Measurements from ENCODE around the gene ALPL. TPM values are rescaled to one million over a fixed set of nuclear protein-coding genes. Genes with fewer than 3 reads are reported as not detected.

ALPL gene
- total RNA-seq, 2 donors from 2014 or later: 16.2 to 50.3 TPM

- no peak overlapping the region for H3K4me3 ChIP-seq
- no peak overlapping the region for H3K27ac ChIP-seq
- H3K36me3 ChIP-seq: no peaks in the 10 kb centered on the region
- H3K27me3 ChIP-seq: no peaks in the 10 kb centered on the region
- H3K4me1 ChIP-seq: no peaks in the 10 kb centered on the region
- TF ChIP-seq, protein P1, sequence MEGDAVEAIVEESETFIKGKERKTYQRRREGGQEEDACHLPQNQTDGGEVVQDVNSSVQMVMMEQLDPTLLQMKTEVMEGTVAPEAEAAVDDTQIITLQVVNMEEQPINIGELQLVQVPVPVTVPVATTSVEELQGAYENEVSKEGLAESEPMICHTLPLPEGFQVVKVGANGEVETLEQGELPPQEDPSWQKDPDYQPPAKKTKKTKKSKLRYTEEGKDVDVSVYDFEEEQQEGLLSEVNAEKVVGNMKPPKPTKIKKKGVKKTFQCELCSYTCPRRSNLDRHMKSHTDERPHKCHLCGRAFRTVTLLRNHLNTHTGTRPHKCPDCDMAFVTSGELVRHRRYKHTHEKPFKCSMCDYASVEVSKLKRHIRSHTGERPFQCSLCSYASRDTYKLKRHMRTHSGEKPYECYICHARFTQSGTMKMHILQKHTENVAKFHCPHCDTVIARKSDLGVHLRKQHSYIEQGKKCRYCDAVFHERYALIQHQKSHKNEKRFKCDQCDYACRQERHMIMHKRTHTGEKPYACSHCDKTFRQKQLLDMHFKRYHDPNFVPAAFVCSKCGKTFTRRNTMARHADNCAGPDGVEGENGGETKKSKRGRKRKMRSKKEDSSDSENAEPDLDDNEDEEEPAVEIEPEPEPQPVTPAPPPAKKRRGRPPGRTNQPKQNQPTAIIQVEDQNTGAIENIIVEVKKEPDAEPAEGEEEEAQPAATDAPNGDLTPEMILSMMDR (IDR thresholded peaks at IDR 0.05): no peak
- no peak for DNase-seq (ENCODE audit: low spot score)
- no peaks in the 10 kb centered on the region for H3K9me3 ChIP-seq
Observed at GRCh38 chr1:21524220-21524619, 15.0 kb downstream of the ALPL start.

GRCh38 chr1:21524686-21525339 is 15.6 kb downstream of the ALPL start:
- no peak for DNase-seq (ENCODE audit: low spot score)
- no peak overlapping the region for H3K27ac ChIP-seq

DNA sequence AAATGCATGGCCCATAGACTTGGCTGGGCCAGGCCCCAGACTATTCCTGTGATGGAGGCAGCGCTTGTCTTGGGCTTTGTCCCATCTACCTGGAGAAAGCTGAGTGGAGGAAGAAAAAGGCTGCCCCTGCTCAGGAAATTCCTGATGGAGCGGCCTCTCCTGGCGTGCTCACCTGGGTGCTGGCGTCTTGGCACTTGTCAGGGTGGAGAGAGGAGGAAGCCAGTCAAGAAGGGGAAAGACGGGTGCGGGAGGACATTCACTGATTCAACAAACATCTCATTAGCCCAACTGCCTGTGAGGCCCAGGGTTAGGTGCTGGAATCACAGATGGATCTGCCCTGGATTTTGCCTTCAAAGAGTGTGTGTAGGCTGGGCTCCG is 16.1 kb downstream of the ALPL start:
- H3K36me3 ChIP-seq: no peaks in the 10 kb centered on the region
- no peak overlapping the region for H3K4me3 ChIP-seq
- H3K27ac ChIP-seq: no peak overlapping the region
- TF ChIP-seq, protein P1 (IDR thresholded peaks at IDR 0.05): no peak
- no peak for DNase-seq (ENCODE audit: low spot score)
- H3K4me1 ChIP-seq: no peaks in the 10 kb centered on the region
- H3K9me3 ChIP-seq: no peaks in the 10 kb centered on the region
- H3K27me3 ChIP-seq: no peaks in the 10 kb centered on the region

More at GRCh38 chr1:21524686-21525339, 15.6 kb downstream of the ALPL start:
- H3K36me3 ChIP-seq: no peaks in the 10 kb centered on the region
- TF ChIP-seq, protein P1 (IDR thresholded peaks at IDR 0.05): no peak
- H3K4me3 ChIP-seq: no peak overlapping the region
- H3K27me3 ChIP-seq: no peaks in the 10 kb centered on the region
- no peaks in the 10 kb centered on the region for H3K4me1 ChIP-seq
- no peaks in the 10 kb centered on the region for H3K9me3 ChIP-seq

GRCh38 chr1:21526441-21526840 is 17.2 kb downstream of the ALPL start:
- Histone ChIP-seq H3K9me3 (no peaks in the 10 kb centered on the region), H3K27me3 (no peaks in the 10 kb centered on the region), H3K4me3 (no peak overlapping the region), H3K36me3 (no peaks in the 10 kb centered on the region), H3K4me1 (no peaks in the 10 kb centered on the region), H3K27ac (no peak overlapping the region)
- DNase-seq (ENCODE audit: low spot score): no peak
- TF ChIP-seq, protein P1 (IDR thresholded peaks at IDR 0.05): no peak

DNA sequence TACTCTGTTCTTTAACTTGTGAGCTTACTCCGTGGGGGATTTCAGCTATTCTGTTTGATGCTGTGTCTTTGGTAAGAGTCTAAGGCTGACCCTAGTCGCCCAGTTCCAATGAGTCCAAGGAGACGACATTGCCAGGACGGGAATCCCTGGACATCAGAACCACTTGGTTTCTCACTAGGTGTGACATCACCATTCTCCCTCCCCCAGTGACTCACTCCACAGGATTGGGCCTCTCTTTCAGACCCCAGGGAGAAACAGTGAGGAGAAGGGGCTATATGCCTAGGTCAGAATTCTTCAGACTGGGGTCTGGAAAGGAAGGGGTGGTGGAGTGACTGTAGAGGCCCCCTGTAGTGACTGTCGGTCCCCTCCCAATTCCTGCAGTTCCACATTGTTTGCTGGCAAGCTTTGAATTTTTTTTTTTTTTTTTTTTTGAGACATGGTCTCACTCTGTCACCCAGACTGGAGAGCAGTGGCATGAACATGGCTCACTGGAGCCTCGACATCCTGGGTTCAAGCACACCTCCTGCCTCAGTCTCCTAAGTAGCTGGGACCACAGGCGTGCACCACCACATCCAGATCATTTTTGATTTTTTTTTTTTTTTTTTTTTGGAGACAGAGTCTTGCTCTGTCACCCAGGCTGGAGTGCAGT is 21.3 kb downstream of the ALPL start:
- Histone ChIP-seq H3K27ac (no peak overlapping the region), H3K36me3 (no peaks in the 10 kb centered on the region), H3K27me3 (no peaks in the 10 kb centered on the region), H3K9me3 (no peaks in the 10 kb centered on the region), H3K4me3 (no peak overlapping the region), H3K4me1 (peaks cover 0 to 5% of the 10 kb centered on the region in 2 donors)
- DNase-seq (ENCODE audit: low spot score): no peak
- TF ChIP-seq, protein P1 (IDR thresholded peaks at IDR 0.05): no peak
